GM19328 (cell line): ENCODE data around the gene OR6T1.

Experiments
- ATAC-seq: cut with Tn5 transposase; IDR thresholded peaks from one replicate; pipeline ENCODE4 v1.9.1; 2021; ENCODE audit warnings: mild to moderate bottlenecking, moderate library complexity; ENCODE audit not compliant: unreplicated experiment

Gene OR6T1

GRCh38 chr11:123943738-123944137 is at the start of gene OR6T1:
Gene OR6T1, minus strand, starts transcription at chr11:123943838. Its CDS starts 0 bp downstream, at chr11:123943838.
- ATAC-seq, result no peak

GRCh38 chr11:123979311-123979710 is 35.7 kb upstream of the OR6T1 start:
- ATAC-seq, result no peak

DNA sequence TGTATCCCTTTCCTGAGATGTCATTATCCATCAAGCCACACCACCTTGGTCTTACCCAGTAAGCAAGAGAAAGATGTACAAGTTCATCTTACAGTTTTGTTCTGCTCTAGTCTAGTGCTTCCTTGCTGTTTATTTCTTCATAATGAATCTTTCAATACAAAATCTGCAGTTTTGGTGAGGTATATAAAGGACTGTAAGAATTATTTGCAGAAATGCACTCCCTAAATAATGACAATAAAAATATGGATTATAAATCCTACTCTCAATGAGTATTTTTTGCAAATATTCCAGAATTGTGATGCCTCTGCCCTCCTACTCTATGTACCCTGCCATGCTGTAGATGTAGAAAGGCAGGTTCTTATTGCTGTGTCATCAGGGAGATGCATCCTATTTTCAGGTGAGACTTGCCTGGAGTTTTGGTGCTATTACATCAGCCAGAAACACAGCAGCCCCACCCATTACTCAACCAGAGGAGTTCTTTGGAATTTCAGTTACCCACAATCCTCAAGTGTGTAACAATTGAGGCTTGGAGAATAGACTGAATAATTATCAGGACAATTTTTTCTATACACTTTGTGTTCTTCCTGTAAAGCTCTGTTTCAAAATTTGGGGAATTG is 34.2 kb upstream of the OR6T1 start, which contains the start of gene OR10S1:
Gene OR10S1, minus strand, starts transcription at position 51 of the 617 bp plus-strand sequence. CDS start 117 bp downstream, outside the sequence.
- ATAC-seq, result no peak

GRCh38 chr11:123976770-123977560 is 33.3 kb upstream of the OR6T1 start:
- ATAC-seq, result no peak

DNA sequence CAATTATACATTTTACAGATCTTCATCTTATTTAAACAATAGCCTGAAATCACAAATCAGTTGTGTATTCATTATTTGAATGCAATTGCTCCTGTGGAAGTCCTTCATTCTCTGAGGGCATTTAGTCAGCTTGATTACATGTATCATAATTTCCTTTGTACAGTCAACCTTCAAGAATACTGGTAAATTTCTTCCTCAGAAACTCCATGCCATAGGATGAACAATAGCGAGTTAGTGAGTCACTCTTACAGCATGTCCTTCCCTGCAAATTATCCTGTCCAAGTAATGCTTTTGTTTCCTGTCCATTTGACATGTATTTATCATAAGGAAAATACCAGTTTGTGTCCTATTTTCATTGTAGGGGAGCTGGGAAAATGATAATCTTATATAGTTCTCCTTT is 30.2 kb upstream of the OR6T1 start:
- no peak for ATAC-seq

DNA sequence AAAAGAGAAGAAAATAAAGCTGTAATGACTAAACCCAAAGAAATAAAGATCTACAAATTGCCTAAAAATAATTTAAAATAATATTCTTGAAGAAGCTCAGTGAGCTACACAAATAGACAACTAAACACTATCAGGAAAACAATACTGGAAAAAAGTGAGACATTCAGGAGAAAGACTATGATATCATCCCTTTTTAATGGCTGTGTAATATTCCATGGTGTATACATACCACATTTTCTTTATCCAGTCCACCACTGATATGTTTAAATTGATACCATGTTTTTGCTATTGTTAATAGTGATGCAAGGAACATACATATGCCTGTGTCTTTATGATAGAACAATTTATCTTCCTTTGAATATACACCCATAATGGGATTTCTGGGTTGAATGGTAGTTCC is 13.1 kb upstream of the OR6T1 start:
- no peak for ATAC-seq

DNA sequence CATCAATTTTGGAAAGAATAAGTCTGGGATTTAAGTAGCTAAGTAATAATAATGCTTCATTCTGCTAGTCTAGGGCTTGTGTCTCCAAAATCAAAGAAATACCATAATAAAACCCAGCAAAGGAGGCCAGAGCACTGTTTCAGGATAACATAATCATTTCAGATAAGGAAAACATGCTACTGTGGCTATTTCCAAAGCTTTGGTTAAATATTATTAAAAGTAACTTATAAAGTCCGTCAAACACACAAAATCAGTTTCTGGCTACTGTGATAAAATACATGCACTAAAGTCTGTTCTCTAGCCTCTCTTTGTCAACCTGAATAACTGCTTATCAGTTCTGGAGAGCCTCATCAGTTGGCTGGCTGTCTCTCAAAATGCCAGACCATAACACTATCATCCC is 1.5 kb upstream of the OR6T1 start:
- no peak for ATAC-seq

DNA sequence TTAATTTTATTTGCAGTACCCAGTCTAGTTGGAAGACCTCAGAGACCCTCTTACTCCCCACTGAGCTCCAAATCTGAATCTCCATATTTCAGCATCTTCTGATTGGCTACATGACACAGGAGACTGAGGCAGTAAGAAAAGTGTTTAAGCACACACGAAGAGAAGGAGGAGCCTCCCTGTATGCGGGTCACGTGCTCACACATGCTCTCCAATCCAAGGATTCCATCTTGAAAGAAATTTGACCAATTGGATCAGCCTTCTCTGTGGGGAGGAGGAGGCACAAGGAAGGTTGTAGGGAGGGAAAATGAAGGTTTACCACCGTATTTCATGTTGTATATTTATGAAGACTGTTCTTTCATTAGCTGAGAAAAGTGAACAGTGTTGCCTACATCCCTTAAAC is 1.2 kb downstream of the OR6T1 start:
- no peak for ATAC-seq

DNA sequence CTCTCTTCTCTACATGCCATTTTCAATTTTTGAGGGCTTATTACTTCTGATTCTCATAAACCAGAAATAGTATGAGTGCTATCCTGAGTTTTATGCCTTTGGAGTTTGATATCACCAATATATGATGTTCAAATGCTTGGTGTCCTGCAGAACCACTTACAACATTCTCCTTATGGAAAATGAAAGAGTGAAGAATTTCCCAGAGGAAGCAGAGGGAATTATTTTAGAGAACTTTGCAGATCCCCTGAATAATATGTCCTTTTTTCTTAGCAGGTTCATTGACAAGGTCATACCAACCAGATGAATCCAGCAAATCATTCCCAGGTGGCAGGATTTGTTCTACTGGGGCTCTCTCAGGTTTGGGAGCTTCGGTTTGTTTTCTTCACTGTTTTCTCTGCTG is 4.3 kb downstream of the OR6T1 start, which contains the start of gene OR4D5:
Gene OR4D5, plus strand, starts transcription at position 301 of the 400 bp plus-strand sequence. Its CDS starts 0 bp downstream, at position 301.
- no peak for ATAC-seq

GRCh38 chr11:123924027-123924426 is 19.6 kb downstream of the OR6T1 start:
- no peak for ATAC-seq

- no peak for ATAC-seq
Observed at GRCh38 chr11:123920943-123921342, 22.7 kb downstream of the OR6T1 start.

DNA sequence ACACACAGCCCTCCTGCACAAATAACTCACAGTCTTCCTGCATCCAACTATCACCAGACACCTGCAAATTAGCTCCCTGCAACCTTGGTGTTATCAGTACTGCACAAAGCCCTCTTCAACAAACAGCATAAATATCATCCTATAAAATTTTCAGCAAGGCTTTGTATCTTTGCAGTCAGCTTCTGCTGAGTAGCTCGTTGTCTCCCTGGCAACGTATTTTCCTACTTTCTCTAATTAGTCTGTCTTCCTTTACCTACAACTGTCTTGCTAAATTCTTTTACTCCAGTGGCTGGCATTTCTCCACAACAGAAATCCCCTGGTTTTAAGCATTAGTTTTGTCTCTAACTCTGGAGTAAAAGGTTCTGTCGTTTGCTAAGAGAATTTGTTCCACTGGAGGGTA is 37.8 kb downstream of the OR6T1 start:
- no peak for ATAC-seq

DNA sequence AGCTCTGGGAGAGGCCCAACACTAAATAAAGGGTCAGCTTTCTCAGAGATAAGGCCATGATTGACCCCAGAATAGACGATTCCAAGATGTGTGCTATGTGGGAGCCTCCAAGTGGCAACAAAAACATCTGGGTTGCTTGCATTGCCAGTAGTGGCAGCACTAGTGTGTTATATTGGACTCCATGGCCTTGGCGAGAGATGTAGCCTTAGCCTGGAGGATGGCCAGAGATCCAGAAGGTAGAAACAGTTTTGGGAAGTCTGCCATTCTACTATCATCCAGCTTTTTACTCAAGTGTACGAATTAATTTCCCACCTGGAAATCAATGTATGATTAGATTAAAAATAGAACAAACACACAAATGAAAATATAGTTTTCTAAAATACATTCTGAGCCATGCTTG is 38.7 kb downstream of the OR6T1 start:
- ATAC-seq, result no peak

GRCh38 chr11:123903932-123904331 is 39.7 kb downstream of the OR6T1 start:
- peak; percentile 85 for ATAC-seq

- ATAC-seq, result no peak
Observed at GRCh38 chr11:123901867-123902266, 41.8 kb downstream of the OR6T1 start, which contains the start of gene OR8D4. Gene OR8D4, plus strand, starts transcription at chr11:123902167. Its CDS starts 4,265 bp downstream, at chr11:123906432.

GRCh38 chr11:123899792-123900191 is 43.8 kb downstream of the OR6T1 start:
- no peak for ATAC-seq
